ENCODE measurements around the gene STX18. TPM values are rescaled to one million over a fixed set of nuclear protein-coding genes. Genes with fewer than 3 reads are reported as not detected.

Gene STX18
- total RNA-seq, 1 donor from 2014 or later: 20.4 TPM

- Histone ChIP-seq H3K4me3 (no peak overlapping the region), H3K27me3 (no peaks in the 10 kb centered on the region), H3K4me1 (no peaks in the 10 kb centered on the region), H3K36me3 (peaks cover 0 to 38% of the 10 kb centered on the region in 2 donors), H3K27ac (no peak overlapping the region), H3K9me3 (no peaks in the 10 kb centered on the region)
- TF ChIP-seq POLR2AphosphoS5 (IDR thresholded peaks at IDR 0.05; ENCODE audit: insufficient read depth in 1 of 2, low read depth in 1 of 2) (no peak), POLR2A (IDR thresholded peaks at IDR 0.05) (no peak), CTCF (IDR thresholded peaks at IDR 0.05) (no peak)
- no peak for DNase-seq (ENCODE audit: extremely low spot score in 2 of 2)
- intact Hi-C loops (cut with DNase I): no loop called here
Observed at GRCh38 chr4:4416981-4417380, 124.9 kb downstream of the STX18 start.

- Histone ChIP-seq H3K27ac (no peak overlapping the region), H3K4me3 (no peak overlapping the region), H3K9me3 (no peaks in the 10 kb centered on the region), H3K27me3 (no peaks in the 10 kb centered on the region), H3K4me1 (no peaks in the 10 kb centered on the region), H3K36me3 (peaks cover 0 to 34% of the 10 kb centered on the region in 2 donors)
- intact Hi-C loops (cut with DNase I): no loop called here
- DNase-seq (ENCODE audit: extremely low spot score in 2 of 2): no peak
- TF ChIP-seq POLR2AphosphoS5 (IDR thresholded peaks at IDR 0.05; ENCODE audit: insufficient read depth in 1 of 2, low read depth in 1 of 2) (no peak), POLR2A (IDR thresholded peaks at IDR 0.05) (no peak), CTCF (IDR thresholded peaks at IDR 0.05) (no peak)
Observed at GRCh38 chr4:4415806-4416805, 125.7 kb downstream of the STX18 start.

GRCh38 chr4:4415107-4415805, 126.6 kb downstream of the STX18 start:
- no peak overlapping the region for H3K4me3 ChIP-seq
- H3K27me3 ChIP-seq: no peaks in the 10 kb centered on the region
- no peak overlapping the region for H3K27ac ChIP-seq
- no peaks in the 10 kb centered on the region for H3K9me3 ChIP-seq
- DNase-seq (ENCODE audit: extremely low spot score in 2 of 2): no peak
- TF ChIP-seq POLR2A (IDR thresholded peaks at IDR 0.05) (no peak), CTCF (IDR thresholded peaks at IDR 0.05) (no peak), POLR2AphosphoS5 (IDR thresholded peaks at IDR 0.05; ENCODE audit: insufficient read depth in 1 of 2, low read depth in 1 of 2) (no peak)
- H3K36me3 ChIP-seq: peaks cover 0 to 26% of the 10 kb centered on the region in 2 donors
- intact Hi-C loops (cut with DNase I): no loop called here
- H3K4me1 ChIP-seq: no peaks in the 10 kb centered on the region

- H3K36me3 ChIP-seq: peaks cover 0 to 11% of the 10 kb centered on the region in 2 donors
- TF ChIP-seq POLR2AphosphoS5 (IDR thresholded peaks at IDR 0.05; ENCODE audit: insufficient read depth in 1 of 2, low read depth in 1 of 2) (no peak), CTCF (IDR thresholded peaks at IDR 0.05) (no peak), POLR2A (IDR thresholded peaks at IDR 0.05) (no peak)
- intact Hi-C loops (cut with DNase I): no loop called here
- no peak overlapping the region for H3K27ac ChIP-seq
- no peak overlapping the region for H3K4me3 ChIP-seq
- H3K27me3 ChIP-seq: no peaks in the 10 kb centered on the region
- no peak for DNase-seq (ENCODE audit: extremely low spot score in 2 of 2)
- H3K9me3 ChIP-seq: no peaks in the 10 kb centered on the region
- H3K4me1 ChIP-seq: no peaks in the 10 kb centered on the region
Observed at GRCh38 chr4:4413806-4414205, 128.0 kb downstream of the STX18 start.
